Right kidney (tissue), 9 donors: ENCODE results near the gene SIKE1.
"Not testable (repeated sequence)": the region's sequence is repeated elsewhere in the genome, so short reads cannot be mapped to it uniquely, and the experiment has no call there.

Experiments used
- DNase-seq: peaks from one replicate; pipeline ENCODE4 v3.0.0-alpha.2; 2016
- long read RNA-seq, 8 donors: transcript quantifications; one replicate each; lab custom pipeline, GENCODE V29; 2026

The SIKE1 gene
- long read RNA-seq, donor 1, full-length matches to known transcripts, result 17 of 17 reads
- long read RNA-seq, donor 1, partial matches to known transcripts, result 0 of 17 reads
- long read RNA-seq, donor 1, other reads (novel, unspliced or antisense), result 0 of 17 reads
- long read RNA-seq, donor 2, full-length matches to known transcripts, result 8 of 8 reads
- long read RNA-seq, donor 2, partial matches to known transcripts, result 0 of 8 reads
- long read RNA-seq, donor 2, other reads (novel, unspliced or antisense), result 0 of 8 reads
- long read RNA-seq, donor 3, transcript SIKE1-201 (5 exons, 2,190 nt), result major isoform, 8 of 37 reads
- long read RNA-seq, donor 3, partial matches to known transcripts, result 25 of 37 reads
- long read RNA-seq, donor 3, other reads (novel, unspliced or antisense), result 0 of 37 reads
- long read RNA-seq, donor 4, full-length matches to known transcripts, result 11 of 11 reads
- long read RNA-seq, donor 4, partial matches to known transcripts, result 0 of 11 reads
- long read RNA-seq, donor 4, other reads (novel, unspliced or antisense), result 0 of 11 reads
- long read RNA-seq, donor 5, full-length matches to known transcripts, result 16 of 16 reads
- long read RNA-seq, donor 5, partial matches to known transcripts, result 0 of 16 reads
- long read RNA-seq, donor 5, other reads (novel, unspliced or antisense), result 0 of 16 reads
- long read RNA-seq, donor 6, full-length matches to known transcripts, result 8 of 8 reads
- long read RNA-seq, donor 6, partial matches to known transcripts, result 0 of 8 reads
- long read RNA-seq, donor 6, other reads (novel, unspliced or antisense), result 0 of 8 reads
- long read RNA-seq, donor 7, transcript SIKE1-201 (5 exons, 2,190 nt), result major isoform, 18 of 121 reads
- long read RNA-seq, donor 7, partial matches to known transcripts, result 98 of 121 reads
- long read RNA-seq, donor 7, other reads (novel, unspliced or antisense), result 0 of 121 reads
- long read RNA-seq, donor 8, full-length matches to known transcripts, result 21 of 21 reads
- long read RNA-seq, donor 8, partial matches to known transcripts, result 0 of 21 reads
- long read RNA-seq, donor 8, other reads (novel, unspliced or antisense), result 0 of 21 reads

DNA sequence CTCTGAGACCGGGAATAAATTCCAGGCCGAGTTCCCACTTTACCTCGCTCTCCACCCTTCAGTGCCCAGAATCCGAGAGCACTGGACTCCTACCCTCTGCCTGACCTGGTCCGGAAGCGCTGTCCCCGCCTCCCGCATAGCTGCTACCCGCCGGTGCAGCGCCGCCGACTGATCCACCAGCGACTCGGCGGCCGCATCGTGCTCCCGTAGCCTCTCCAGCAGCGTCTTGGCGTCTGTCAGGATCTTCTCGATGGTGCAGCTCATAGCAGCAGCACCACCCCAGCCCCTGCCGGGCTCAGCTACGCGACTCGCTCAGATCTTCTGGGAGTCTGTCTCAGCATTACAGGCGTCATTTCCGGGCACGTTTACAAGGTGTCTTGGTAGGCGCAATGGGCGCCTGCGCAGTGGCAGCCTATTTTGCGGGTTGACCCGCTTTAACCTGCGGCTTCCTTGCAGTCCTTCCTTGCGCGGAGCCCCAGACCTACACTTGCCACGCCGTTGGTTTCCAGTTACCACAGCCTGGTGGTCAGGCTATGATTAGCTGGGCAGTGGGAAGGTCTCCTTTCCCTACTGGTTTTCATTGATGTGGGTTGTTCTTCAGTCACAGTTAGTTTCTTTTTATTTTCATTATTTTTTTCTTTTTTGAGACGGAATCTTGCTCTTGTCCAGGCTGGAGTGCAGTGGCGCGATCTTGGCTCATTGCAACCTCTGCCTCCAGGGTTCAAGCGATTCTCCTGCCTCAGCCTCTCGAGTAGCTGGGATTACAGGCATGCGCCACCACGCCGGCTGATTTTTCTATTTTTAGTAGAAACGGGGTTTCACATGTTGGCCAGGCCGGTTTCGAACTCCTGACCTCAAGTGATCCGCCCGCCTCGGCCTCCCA lies at the start of gene SIKE1:
TSS of gene SIKE1 (minus strand) at position 342 of the 883 bp plus-strand sequence. CDS start at position 264, 78 bp downstream.
- peak; percentile 93 for DNase-seq

DNA sequence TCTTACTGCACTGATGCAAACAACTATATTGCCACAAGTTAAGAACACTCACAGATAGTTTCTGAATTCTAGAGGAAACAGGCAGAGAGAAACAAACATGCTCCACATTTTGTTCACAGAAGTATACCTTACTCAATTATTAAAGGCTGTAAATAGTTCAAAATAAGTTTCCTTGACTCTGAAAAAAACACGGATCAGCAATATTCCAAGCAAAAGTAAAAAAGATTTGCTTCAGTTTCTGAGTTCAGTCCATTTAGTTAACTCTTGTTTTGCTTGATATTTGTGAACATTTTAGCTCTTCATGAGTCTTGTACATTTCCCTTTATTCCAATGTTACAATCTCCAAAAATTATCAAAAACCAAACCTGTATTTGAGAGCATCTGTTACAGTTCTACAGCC lies 49.6 kb upstream of the SIKE1 start:
- DNase-seq, result not testable (repeated sequence)

DNA sequence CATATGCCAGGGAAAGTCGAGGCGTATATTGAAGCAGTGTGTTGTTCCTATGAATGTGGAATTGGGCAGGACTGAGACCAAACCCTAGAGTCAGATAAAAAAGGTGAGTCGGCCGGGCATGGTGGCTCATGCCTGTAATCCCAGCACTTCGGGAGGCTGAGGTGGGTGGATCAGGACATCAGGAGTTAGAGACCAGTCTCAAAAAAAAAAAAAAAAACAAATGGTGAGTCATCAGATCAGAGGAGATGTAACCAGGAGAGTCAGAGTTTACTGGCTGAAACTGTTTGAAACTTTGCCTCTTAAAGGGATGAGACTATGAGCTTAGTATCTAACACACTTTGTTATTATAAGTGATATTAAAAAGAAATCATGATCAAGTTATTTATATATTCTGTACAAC lies 47.8 kb upstream of the SIKE1 start:
- DNase-seq, result no peak

DNA sequence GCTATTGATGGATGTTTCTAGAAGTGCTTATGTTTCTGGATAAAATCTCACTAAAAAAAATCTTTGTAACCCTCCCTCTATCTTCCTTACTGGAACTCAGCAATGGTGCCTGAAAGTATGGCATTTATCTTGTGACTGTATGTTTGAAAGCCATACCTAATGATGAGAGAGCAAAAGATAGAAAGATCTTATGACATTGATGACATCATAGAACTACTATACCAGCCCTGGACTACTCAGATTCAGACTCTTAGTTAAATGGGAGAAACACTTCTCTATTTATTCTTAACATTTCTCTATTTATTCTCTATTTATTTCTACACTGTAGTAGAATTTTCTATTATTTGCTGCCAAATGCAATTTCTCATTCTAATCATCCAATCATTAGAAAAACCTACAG lies 41.5 kb upstream of the SIKE1 start:
- no peak for DNase-seq

- DNase-seq, result no peak
Observed at GRCh38 chr1:114820392-114820791, 39.9 kb upstream of the SIKE1 start.

- no peak for DNase-seq
Observed at GRCh38 chr1:114819869-114820268, 39.4 kb upstream of the SIKE1 start.

DNA sequence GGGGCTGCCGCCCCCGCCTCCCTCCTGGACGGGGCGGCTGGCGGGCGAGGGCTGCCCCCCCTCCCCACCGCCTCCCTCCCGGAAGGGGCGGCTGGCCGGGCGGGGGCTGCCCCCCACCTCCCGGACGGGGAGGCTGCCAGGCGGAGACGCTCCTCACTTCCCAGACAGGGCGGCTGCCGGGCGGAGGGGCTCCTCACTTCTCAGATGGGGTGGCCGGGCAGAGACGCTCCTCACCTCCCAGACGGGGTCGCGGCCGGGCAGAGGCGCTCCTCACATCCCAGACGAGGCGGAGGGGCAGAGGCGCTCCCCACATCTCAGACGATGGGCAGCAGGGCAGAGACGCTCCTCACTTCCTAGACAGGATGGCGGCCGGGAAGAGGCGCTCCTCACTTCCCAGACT lies 24.0 kb upstream of the SIKE1 start:
- not testable (repeated sequence) for DNase-seq

GRCh38 chr1:114803001-114803400 lies 22.5 kb upstream of the SIKE1 start:
- no peak for DNase-seq

- no peak for DNase-seq
Observed at GRCh38 chr1:114794038-114794437, 13.6 kb upstream of the SIKE1 start.

- DNase-seq, result not testable (repeated sequence)
Observed at GRCh38 chr1:114790581-114790980, 10.1 kb upstream of the SIKE1 start.

- not testable (repeated sequence) for DNase-seq
Observed at GRCh38 chr1:114786440-114786839, 6.0 kb upstream of the SIKE1 start.

DNA sequence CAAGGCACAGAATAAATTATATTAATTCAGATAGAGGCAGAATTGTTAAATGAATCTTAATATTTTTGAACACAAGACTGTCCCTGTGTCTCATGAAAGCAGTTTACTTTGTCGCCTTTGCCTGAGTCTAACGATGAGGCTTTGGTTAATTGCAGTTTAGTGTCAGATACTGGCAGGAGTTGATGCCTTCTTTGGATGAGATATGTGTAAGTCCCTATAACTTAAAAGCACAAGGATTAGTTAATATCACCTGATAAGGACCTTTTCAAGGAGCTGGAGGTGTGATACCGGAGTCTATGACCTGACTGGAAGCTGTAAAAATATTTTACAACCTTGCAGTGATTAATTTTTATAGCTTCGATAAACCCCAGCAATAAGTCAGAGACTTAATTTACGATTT lies 2.0 kb upstream of the SIKE1 start:
- DNase-seq, result no peak

GRCh38 chr1:114779722-114780121 lies 763 bp downstream of the SIKE1 start:
- no peak for DNase-seq

GRCh38 chr1:114776726-114777125 lies 3.8 kb downstream of the SIKE1 start:
- not testable (repeated sequence) for DNase-seq

- no peak for DNase-seq
Observed at GRCh38 chr1:114771992-114772391, 8.5 kb downstream of the SIKE1 start.

DNA sequence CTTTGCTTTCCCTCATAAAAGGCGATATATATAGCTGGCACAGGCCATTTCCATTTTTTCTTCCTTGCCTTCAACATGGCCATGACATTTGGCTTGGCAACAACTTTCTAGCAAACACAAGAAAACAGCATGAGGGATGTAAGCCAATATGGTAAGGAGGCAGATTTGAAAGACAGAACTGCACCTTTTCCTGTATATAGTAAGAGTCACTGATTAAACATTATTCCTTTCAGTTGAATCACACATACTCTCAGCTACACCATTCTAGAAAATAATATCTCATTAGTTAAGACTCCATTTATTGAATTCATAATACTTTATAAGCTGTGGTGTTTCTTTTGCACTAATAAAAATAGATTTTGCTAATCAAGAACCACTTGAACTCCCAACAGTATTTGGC lies 9.5 kb downstream of the SIKE1 start:
- no peak for DNase-seq

- DNase-seq, result no peak
Observed at GRCh38 chr1:114764689-114765088, 15.8 kb downstream of the SIKE1 start.

DNA sequence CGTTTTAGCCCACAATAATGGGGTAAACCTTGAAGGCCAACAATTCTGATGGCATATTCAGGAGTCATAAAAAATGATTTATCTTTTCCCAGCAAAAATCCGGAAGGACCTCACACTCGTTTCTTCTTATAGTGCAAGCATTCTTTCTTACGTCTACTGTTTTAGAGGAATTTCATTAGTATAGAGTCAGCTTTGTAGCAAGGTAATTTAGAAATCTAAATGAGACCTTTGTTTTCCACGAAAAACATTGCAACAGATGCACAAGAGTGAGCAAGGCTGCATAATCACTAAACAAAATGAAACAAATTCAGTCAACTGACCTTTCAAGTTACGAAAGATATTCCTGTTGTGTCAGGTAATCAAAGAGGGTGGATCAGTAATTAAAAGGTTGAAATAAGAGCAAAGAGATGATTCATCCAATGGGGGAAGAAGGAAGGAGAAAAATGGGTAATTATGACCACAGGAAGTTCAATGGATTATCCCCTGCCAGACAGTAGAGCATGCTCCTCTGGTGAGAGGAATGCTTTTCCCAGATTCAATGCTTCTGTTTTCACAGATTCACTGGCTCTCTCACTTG lies 22.1 kb downstream of the SIKE1 start:
- DNase-seq, result no peak

DNA sequence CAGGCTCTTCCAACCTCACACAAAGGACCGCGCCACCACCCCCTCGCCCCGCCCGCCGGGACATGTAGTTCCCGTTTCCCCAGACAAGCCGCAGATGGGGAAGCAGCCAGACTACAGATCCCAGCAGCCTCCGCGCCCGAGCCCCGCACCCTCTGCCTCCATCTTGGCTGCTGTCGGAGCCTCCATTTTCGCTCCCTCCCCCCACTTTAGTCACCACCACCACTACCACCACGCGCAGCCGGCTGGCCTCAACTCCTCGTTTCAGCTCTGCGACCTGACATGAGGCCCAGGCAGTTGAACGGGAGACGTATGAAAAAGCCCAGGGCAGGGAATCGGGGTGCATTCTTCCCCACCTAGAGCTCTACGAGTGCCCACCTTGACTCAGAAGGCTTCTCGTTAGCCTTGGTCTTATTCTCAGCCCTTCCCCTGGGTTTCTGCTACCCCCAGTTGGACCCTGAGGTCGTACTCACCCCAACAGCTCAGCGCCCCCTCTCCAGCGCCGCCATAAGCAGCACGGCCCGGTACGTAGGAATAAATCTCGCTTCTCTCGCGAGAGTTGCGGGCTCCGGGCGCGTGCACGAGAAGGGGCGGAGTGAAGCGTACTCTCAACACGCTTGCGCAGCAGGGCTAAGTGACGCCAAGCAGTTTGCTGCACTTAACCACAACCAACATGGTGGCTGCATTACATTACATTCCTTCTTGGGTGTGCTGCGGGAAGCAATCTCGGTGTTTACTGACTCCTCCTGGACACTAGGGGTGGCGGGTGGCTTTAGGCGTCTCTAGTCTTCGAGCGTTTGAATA lies 22.8 kb downstream of the SIKE1 start, which contains the start of gene CSDE1:
TSS of gene CSDE1 (minus strand) at position 530 of the 801 bp plus-strand sequence. CDS start 18,094 bp downstream, outside the sequence.
- peak; percentile 87 for DNase-seq

DNA sequence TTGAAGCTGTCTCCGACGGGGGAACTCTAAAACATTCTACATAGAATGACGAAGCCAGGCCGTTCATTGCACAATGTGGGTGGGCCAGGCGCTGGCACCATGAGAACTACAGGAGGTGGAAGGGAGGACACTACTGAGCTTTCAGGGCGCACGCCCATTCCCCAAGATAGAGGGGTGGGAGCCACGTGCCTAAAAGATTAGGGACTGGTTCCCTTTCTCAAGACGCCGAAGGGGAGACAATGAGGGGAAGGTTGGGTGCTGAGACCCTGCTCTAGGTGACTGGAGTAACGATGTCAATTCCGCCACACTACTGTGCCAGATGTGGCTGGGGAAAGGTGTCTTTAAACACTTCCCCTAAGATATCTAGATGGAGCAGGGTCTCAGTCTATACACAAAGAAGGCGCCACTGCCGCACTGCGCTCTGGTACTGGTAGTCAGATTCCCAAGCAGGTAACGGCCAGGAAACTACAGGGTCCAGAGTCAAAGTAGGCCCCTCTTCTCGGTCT lies 23.5 kb downstream of the SIKE1 start:
- DNase-seq, result no peak
